Transverse colon (tissue), 4 donors: ENCODE results near the gene PTPRD.

Experiments
- EP300 ChIP-seq: sonication (generic); formaldehyde crosslinking; IDR thresholded peaks from one replicate; pipeline ENCODE4 v1.6.1; 2017; ENCODE audit warnings: antibody characterized with exemption, low read depth
- POLR2A ChIP-seq: fragments of 450-650 bp; IDR thresholded peaks from one replicate; pipeline ENCODE4 v1.6.1; 2016; ENCODE audit warnings: antibody characterized with exemption, mild to moderate bottlenecking, moderate library complexity
- POLR2AphosphoS5 ChIP-seq, 3 donors: sonication (generic); formaldehyde crosslinking; IDR thresholded peaks; one replicate each; pipeline ENCODE4 v1.6.1; 2016; ENCODE audit warnings: antibody characterized with exemption in 3 of 3
- TF ChIP-seq, protein P1 (sequence below), 5 experiments: fragments of 200-600 bp in 3 of 5; fragments of 450-650 bp in 2 of 5; sonication (generic) in 3 of 5; IDR thresholded peaks; 1 replicate in 2 of 5; 2 replicates in 3 of 5; pipeline ENCODE4 v1.5.1; 2016 to 2017; ENCODE audit warnings: antibody characterized with exemption in 5 of 5, inconsistent platforms in 3 of 5, mild to moderate bottlenecking in 2 of 5, moderate library complexity in 1 of 5

DNA sequence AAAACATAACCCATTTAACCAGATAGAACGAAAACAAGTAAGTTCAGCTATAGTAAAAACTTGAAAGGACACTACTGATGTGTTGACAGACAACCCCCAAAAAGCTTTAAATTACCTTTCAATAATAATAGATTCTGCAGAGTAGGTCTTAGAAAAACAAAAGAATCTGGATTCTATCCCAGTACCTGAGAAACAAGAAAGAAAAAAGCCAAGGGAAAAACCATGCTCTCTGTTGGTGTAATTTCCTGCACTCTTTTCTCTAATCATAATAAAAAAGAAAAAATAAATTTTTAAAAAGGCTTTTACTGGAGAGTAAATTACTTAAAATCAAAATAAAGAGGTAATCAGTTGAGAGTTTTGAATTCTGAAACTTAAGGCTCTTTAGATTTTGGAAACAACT, 1090.4 kb downstream of the PTPRD start:
- TF ChIP-seq, protein P1, sequence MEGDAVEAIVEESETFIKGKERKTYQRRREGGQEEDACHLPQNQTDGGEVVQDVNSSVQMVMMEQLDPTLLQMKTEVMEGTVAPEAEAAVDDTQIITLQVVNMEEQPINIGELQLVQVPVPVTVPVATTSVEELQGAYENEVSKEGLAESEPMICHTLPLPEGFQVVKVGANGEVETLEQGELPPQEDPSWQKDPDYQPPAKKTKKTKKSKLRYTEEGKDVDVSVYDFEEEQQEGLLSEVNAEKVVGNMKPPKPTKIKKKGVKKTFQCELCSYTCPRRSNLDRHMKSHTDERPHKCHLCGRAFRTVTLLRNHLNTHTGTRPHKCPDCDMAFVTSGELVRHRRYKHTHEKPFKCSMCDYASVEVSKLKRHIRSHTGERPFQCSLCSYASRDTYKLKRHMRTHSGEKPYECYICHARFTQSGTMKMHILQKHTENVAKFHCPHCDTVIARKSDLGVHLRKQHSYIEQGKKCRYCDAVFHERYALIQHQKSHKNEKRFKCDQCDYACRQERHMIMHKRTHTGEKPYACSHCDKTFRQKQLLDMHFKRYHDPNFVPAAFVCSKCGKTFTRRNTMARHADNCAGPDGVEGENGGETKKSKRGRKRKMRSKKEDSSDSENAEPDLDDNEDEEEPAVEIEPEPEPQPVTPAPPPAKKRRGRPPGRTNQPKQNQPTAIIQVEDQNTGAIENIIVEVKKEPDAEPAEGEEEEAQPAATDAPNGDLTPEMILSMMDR (IDR thresholded peaks at IDR 0.05), result no peak
- TF ChIP-seq POLR2A (no peak), POLR2AphosphoS5 (IDR thresholded peaks at IDR 0.05) (no peak), EP300 (no peak)
